Endothelial cell of umbilical vein (primary cell): ENCODE data around the gene DAG1. TPM values are rescaled to one million over a fixed set of nuclear protein-coding genes. Genes with fewer than 3 reads are reported as not detected.

Experiments
- BruUV-seq: library from RNA; stranded (reverse); fragments of 400-500 nt; replicated peaks from 2 replicates; lab custom pipeline; 2021; lab: Mats Ljungman, UMichigan
- CTCF ChIA-PET: fragments of 300-600, 350-600 bp; sonication (Branson Sonifier 250); formaldehyde crosslinking; loops from one replicate; lab custom pipeline; 2021; ENCODE audit warnings: antibody characterized with exemption, inconsistent platforms; lab: Charles Lee
- POLR2A ChIA-PET: fragments of 300-600, 350-600 bp; sonication (Branson Sonifier 250); formaldehyde crosslinking; loops from one replicate; lab custom pipeline; 2021; ENCODE audit warnings: antibody characterized with exemption, inconsistent platforms; lab: Charles Lee
- DNase-seq: peaks from one replicate; pipeline ENCODE4 v3.0.0-alpha.2; 2011; ENCODE audit warnings: low read depth, low spot score
- FAIRE-seq: peaks from 2 replicates; lab custom pipeline; 2011; peaks lifted over from hg19 to GRCh38; lab: Jason Lieb, UNC
- H2AFZ ChIP-seq: 2 replicates; pipeline ENCODE4 v1.6.0; 2012; ENCODE audit warnings: low read depth, low read length, control low read depth, inconsistent platforms
- H3K27ac ChIP-seq: 2 replicates; pipeline ENCODE4 v1.5.1; 2011; ENCODE audit warnings: low read depth, mild to moderate bottlenecking, control low read depth, low read length, moderate library complexity; ENCODE audit not compliant: insufficient read depth
- H3K27me3 ChIP-seq, 2 experiments: 2 replicates each; pipeline versions ENCODE4 v1.6.0 to v1.6.1; 2011; ENCODE audit warnings: low read length in 2 of 2, mixed read lengths in 1 of 2; ENCODE audit not compliant: control insufficient read depth in 2 of 2, insufficient read depth in 2 of 2
- H3K36me3 ChIP-seq, 2 experiments: 2 replicates in 1 of 2; 3 replicates in 1 of 2; pipeline ENCODE4 v1.5.1; 2011; ENCODE audit warnings: low read length in 2 of 2, mild to moderate bottlenecking in 1 of 2, moderate library complexity in 1 of 2; ENCODE audit not compliant: control insufficient read depth in 2 of 2, insufficient read depth in 2 of 2; ENCODE audit errors: extremely low read depth in 1 of 2
- H3K4me1 ChIP-seq: 3 replicates; pipeline ENCODE4 v1.5.1; 2011; ENCODE audit warnings: mild to moderate bottlenecking, low read length; ENCODE audit not compliant: control insufficient read depth, insufficient read depth; ENCODE audit errors: extremely low read depth
- H3K4me2 ChIP-seq: 2 replicates; pipeline ENCODE4 v1.6.1; 2011; ENCODE audit warnings: low read length, control low read depth, mixed read lengths; ENCODE audit not compliant: insufficient read depth
- H3K4me3 ChIP-seq, 3 experiments: fragments of 200-600 bp in 1 of 3; sonication (generic), shearing (Covaris generic) in 1 of 3; replicated peaks in 1 of 3; 2 replicates each; pipeline ENCODE4 v1.5.1; 2011 to 2016; ENCODE audit warnings: control low read depth in 3 of 3, low read length in 3 of 3, mild to moderate bottlenecking in 2 of 3, inconsistent platforms in 1 of 3, low read depth in 1 of 3, moderate library complexity in 1 of 3; ENCODE audit not compliant: insufficient read depth in 1 of 3
- H3K79me2 ChIP-seq: 2 replicates; pipeline ENCODE4 v1.6.0; 2012; ENCODE audit warnings: low read length, inconsistent platforms; ENCODE audit not compliant: control insufficient read depth, insufficient read depth
- H3K9ac ChIP-seq: replicated peaks from 2 replicates; pipeline ENCODE3; 2011; ENCODE audit warnings: low read length, control low read depth; ENCODE audit not compliant: insufficient read depth; ENCODE audit errors: extremely low read depth
- H3K9me1 ChIP-seq: replicated peaks from 3 replicates; pipeline ENCODE4 v1.6.0; 2011; ENCODE audit warnings: mild to moderate bottlenecking, low read length; ENCODE audit not compliant: control insufficient read depth, insufficient read depth; ENCODE audit errors: extremely low read depth
- H3K9me3 ChIP-seq: replicated peaks from 2 replicates; pipeline ENCODE4 v1.5.1; 2012; ENCODE audit warnings: low read length, inconsistent platforms; ENCODE audit not compliant: control insufficient read depth, insufficient read depth
- H4K20me1 ChIP-seq: replicated peaks from 2 replicates; pipeline ENCODE3; 2011; ENCODE audit warnings: mild to moderate bottlenecking, low read length; ENCODE audit not compliant: control insufficient read depth, insufficient read depth; ENCODE audit errors: extremely low read depth
- EZH2 ChIP-seq: IDR thresholded peaks from 2 replicates; pipeline ENCODE4 v1.6.1; 2012; ENCODE audit warnings: borderline replicate concordance, low read depth, mild to moderate bottlenecking, moderate library complexity, low read length, inconsistent platforms; ENCODE audit not compliant: severe bottlenecking
- FOS ChIP-seq: IDR thresholded peaks from 2 replicates; pipeline ENCODE4 v1.6.1; 2011; ENCODE audit warnings: mild to moderate bottlenecking, low read length, moderate library complexity, borderline replicate concordance; ENCODE audit not compliant: insufficient read depth
- GATA2 ChIP-seq: IDR thresholded peaks from 2 replicates; pipeline ENCODE4 v1.7.0; 2011; ENCODE audit warnings: low read depth, mild to moderate bottlenecking, moderate library complexity, mixed read lengths, low read length; ENCODE audit not compliant: insufficient read length, insufficient read depth
- JUN ChIP-seq: IDR thresholded peaks from 2 replicates; pipeline ENCODE4 v1.6.1; 2011; ENCODE audit warnings: borderline replicate concordance, low read depth; ENCODE audit not compliant: insufficient read length, insufficient read depth
- MAX ChIP-seq: IDR thresholded peaks from 2 replicates; pipeline ENCODE4 v1.6.1; 2011; ENCODE audit not compliant: insufficient read depth, insufficient read length
- MYC ChIP-seq: IDR thresholded peaks from one replicate; pipeline ENCODE4 v1.6.1; 2011; ENCODE audit warnings: mild to moderate bottlenecking, low read depth, low read length
- POLR2A ChIP-seq: IDR thresholded peaks from 2 replicates; pipeline ENCODE4 v1.6.1; 2012; ENCODE audit warnings: low read depth, mild to moderate bottlenecking, control low read depth, low read length
- POLR2AphosphoS5 ChIP-seq: IDR thresholded peaks from 2 replicates; pipeline ENCODE4 v1.6.1; 2012; ENCODE audit warnings: low read depth, mild to moderate bottlenecking, control low read depth, low read length, moderate library complexity; ENCODE audit not compliant: insufficient read depth
- dilution Hi-C: fragments of 300-500 bp; cut with MboI; formaldehyde crosslinking; loops from one replicate; pipeline ENCODE4 v1.15.0; 2019; ENCODE audit warnings: low sequenced_read_pairs; ENCODE audit not compliant: extremely low pct_ligation_motif_present
- intact Hi-C: fragments of 100-400 bp; cut with micrococcal nuclease; formaldehyde crosslinking; loops from one replicate; pipeline ENCODE4 v1.10.0; 2022
- polyA plus RNA-seq, 4 experiments: library from polyadenylated mRNA; depleted of rRNA in 3 of 4; stranded (reverse) in 3 of 4; unstranded in 1 of 4; fragments of >200 nt; gene quantifications; 2 replicates each; pipeline versions ENCODE4 v1.2.1 to v1.2.3, GENCODE V29; 2011 to 2012; ENCODE audit warnings: missing spikeins in 1 of 4
- total RNA-seq: library from RNA; stranded (reverse); gene quantifications from 2 replicates; pipeline ENCODE4 v1.2.3, GENCODE V29; 2021
- TF ChIP-seq, protein P1 (sequence below), 2 donors: IDR thresholded peaks; 1 replicate in 1 of 2; 2 replicates in 1 of 2; pipeline ENCODE4 v1.5.1; 2011; ENCODE audit warnings: low read length in 2 of 2, mild to moderate bottlenecking in 2 of 2, moderate library complexity in 2 of 2, control low read depth in 1 of 2, inconsistent platforms in 1 of 2, low read depth in 1 of 2; ENCODE audit not compliant: insufficient read depth in 1 of 2; ENCODE audit errors: extremely low read depth in 1 of 2

DAG1 gene
- total and polyA plus RNA-seq, 2 donors (not counting 3 experiments of a cell fraction or from before 2014, with no cell fraction given), result 59.6 to 97.5 TPM

- Histone ChIP-seq H3K4me1 (peaks cover 6% of the 10 kb centered on the region), H3K36me3 (no peaks in the 10 kb centered on the region), H3K9me3 (no peaks in the 10 kb centered on the region), H3K9ac (no peak overlapping the region), H3K79me2 (no peaks in the 10 kb centered on the region), H2AFZ (no peak overlapping the region), H3K4me2 (no peak overlapping the region), H3K27me3 (peaks cover 14 to 18% of the 10 kb centered on the region in 2 experiments), H4K20me1 (no peaks in the 10 kb centered on the region), H3K4me3 (no peak overlapping the region), H3K27ac (no peak overlapping the region), H3K9me1 (no peaks in the 10 kb centered on the region)
- CTCF ChIA-PET, result interaction anchor here (0.9 to 3.0 kb wide), 5 partner anchors 9 to 144 kb away, joined by 3 to 36 read pairs (median 4); no protein-coding TSS in a partner anchor
- intact Hi-C loops (loop anchor here (1.0 kb wide), 1 partner anchor 40 kb away; no protein-coding TSS in a partner anchor), dilution Hi-C loops (no loop called here)
- FAIRE-seq, result no peak
- DNase-seq, result no peak
- TF ChIP-seq JUN (no peak), MYC (no peak)
- BruUV-seq, result no TSS peak
- POLR2A ChIA-PET, result no interaction called here
These were observed 86.6 kb downstream of the DAG1 start for GRCh38 chr3:49556500-49557275.

GRCh38 chr3:49563040-49563578 is 93.0 kb downstream of the DAG1 start:
- H3K4me1 ChIP-seq, result no peaks in the 10 kb centered on the region
- H2AFZ ChIP-seq, result no peak overlapping the region
- FAIRE-seq (no peak), DNase-seq (no peak)
- H3K9ac ChIP-seq, result no peak overlapping the region
- H3K79me2 ChIP-seq, result no peaks in the 10 kb centered on the region
- intact Hi-C loops (no loop called here), dilution Hi-C loops (no loop called here)
- TF ChIP-seq JUN (no peak), POLR2A (no peak), MYC (no peak), FOS (no peak), EZH2 (no peak), GATA2 (no peak), POLR2AphosphoS5 (no peak), MAX (no peak)
- TF ChIP-seq, protein P1, sequence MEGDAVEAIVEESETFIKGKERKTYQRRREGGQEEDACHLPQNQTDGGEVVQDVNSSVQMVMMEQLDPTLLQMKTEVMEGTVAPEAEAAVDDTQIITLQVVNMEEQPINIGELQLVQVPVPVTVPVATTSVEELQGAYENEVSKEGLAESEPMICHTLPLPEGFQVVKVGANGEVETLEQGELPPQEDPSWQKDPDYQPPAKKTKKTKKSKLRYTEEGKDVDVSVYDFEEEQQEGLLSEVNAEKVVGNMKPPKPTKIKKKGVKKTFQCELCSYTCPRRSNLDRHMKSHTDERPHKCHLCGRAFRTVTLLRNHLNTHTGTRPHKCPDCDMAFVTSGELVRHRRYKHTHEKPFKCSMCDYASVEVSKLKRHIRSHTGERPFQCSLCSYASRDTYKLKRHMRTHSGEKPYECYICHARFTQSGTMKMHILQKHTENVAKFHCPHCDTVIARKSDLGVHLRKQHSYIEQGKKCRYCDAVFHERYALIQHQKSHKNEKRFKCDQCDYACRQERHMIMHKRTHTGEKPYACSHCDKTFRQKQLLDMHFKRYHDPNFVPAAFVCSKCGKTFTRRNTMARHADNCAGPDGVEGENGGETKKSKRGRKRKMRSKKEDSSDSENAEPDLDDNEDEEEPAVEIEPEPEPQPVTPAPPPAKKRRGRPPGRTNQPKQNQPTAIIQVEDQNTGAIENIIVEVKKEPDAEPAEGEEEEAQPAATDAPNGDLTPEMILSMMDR (IDR thresholded peaks at IDR 0.05; ENCODE audit: extremely low read depth in 1 of 2, insufficient read depth in 1 of 2, low read depth in 1 of 2, low read length in 2 of 2), result no peak
- no peak overlapping the region for H3K4me3 ChIP-seq
- ChIA-PET POLR2A (no interaction called here), CTCF (no interaction called here)
- no peak overlapping the region for H3K4me2 ChIP-seq
- no peak overlapping the region for H3K27ac ChIP-seq
- H3K36me3 ChIP-seq, result no peaks in the 10 kb centered on the region
- H3K9me1 ChIP-seq, result no peaks in the 10 kb centered on the region
- no TSS peak for BruUV-seq
- no peaks in the 10 kb centered on the region for H3K9me3 ChIP-seq
- no peaks in the 10 kb centered on the region for H4K20me1 ChIP-seq
- H3K27me3 ChIP-seq, result peaks cover 0 to 5% of the 10 kb centered on the region in 2 experiments
